Fibroblast of pulmonary artery (primary cell): ENCODE measurements around the gene MXD3.
A peak's percentile ranks its signal among the peaks of the same experiment; 100 is the strongest.

Experiments used
- DNase-seq: peaks from one replicate; pipeline ENCODE4 v3.0.0-alpha.2; 2010; ENCODE audit warnings: low read depth
- H3K4me3 ChIP-seq: replicated peaks from 2 replicates; pipeline ENCODE4 v1.5.1; 2011; ENCODE audit warnings: low read depth, mild to moderate bottlenecking, control low read depth, low read length, moderate library complexity
- TF ChIP-seq, protein P1 (sequence below): IDR thresholded peaks from 2 replicates; pipeline ENCODE4 v1.5.1; 2011; ENCODE audit warnings: mild to moderate bottlenecking, control low read depth, low read length, inconsistent platforms; ENCODE audit errors: missing control alignments

The MXD3 gene

DNA sequence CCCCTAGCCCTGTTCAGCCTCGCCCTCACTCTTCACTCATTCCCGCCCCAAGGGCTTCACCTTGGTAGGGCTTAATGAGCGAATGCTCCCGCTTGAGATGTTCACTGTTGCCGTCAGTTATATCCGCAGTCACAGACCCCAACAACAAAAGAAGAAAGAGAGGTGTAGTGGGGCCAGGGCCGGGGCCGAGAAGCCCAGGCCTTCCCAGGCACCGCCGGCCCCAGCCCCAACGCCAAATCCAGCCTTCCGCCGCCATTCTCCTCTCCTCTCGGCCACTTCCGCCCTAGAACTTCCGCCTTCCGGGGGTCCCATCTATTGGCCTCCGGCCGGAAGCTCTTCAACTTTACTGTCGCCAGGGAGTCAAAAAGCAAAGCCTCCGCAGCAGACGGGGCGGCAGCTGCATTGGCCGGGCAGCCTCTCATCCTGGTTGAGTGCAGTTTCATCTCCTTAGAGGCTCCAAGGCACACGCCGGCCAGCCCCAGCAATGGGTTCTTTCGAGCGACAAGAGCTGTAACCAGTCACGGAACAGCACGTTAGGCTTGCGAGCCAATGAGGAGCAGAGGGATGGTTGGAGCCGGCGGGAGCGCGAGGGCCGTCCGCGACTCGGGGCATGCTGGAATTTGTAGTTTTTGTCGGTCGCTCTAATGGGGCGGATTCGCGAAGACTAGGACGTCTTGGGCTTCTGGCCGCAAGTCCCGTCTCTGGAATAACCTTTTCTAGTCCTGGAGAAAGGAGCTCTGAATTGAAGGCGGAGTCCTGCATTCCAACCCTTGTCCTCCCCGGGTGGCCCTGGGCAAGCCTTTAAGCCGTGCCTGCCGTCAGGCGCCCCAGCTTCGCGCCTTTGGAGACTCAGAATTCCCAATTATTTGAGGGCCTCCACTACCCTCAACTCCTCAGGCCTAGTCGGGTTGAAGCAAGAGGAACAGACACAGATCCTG, 40.0 kb upstream of the MXD3 start, which contains the start of gene LMAN2:
TSS of gene LMAN2 (minus strand) at position 277 of the 938 bp plus-strand sequence. CDS start at position 256, 21 bp downstream.
- H3K4me3 ChIP-seq = peak within 1 kb of the TSS; percentile 100
- DNase-seq = peak; percentile 97
- TF ChIP-seq, protein P1, sequence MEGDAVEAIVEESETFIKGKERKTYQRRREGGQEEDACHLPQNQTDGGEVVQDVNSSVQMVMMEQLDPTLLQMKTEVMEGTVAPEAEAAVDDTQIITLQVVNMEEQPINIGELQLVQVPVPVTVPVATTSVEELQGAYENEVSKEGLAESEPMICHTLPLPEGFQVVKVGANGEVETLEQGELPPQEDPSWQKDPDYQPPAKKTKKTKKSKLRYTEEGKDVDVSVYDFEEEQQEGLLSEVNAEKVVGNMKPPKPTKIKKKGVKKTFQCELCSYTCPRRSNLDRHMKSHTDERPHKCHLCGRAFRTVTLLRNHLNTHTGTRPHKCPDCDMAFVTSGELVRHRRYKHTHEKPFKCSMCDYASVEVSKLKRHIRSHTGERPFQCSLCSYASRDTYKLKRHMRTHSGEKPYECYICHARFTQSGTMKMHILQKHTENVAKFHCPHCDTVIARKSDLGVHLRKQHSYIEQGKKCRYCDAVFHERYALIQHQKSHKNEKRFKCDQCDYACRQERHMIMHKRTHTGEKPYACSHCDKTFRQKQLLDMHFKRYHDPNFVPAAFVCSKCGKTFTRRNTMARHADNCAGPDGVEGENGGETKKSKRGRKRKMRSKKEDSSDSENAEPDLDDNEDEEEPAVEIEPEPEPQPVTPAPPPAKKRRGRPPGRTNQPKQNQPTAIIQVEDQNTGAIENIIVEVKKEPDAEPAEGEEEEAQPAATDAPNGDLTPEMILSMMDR = no peak

DNA sequence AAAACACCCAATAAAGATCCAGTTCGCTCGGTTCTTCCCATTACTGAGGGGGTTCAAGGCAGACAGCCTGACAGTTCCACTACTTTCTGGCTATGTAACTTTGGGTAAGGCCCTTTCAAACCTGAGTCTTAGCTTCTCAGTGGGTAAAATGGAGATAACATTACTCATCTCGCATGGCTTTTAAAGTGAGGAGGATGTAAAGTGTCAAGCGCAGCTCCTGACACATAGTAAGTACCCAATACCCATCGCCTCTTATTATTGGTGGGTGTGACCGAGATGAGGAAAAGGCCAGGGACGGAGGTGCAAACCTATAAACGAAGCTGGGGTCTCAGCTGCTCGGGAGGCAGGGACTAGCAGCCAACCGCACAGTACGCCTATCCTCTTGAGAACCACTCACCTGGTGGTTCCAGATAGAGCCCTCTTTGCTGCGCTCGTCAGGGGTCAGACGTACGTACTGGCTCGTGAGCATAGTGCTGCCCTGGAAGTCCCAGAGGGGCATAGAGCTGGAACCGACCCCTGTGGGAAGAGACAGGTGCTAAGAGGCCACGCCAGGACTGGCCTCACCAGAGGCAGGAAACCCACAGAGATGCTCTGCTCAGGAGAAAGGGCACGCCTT, 39.2 kb upstream of the MXD3 start:
- H3K4me3 ChIP-seq = peak overlapping the region; percentile 100
- DNase-seq = no peak
- TF ChIP-seq, protein P1 = no peak

DNA sequence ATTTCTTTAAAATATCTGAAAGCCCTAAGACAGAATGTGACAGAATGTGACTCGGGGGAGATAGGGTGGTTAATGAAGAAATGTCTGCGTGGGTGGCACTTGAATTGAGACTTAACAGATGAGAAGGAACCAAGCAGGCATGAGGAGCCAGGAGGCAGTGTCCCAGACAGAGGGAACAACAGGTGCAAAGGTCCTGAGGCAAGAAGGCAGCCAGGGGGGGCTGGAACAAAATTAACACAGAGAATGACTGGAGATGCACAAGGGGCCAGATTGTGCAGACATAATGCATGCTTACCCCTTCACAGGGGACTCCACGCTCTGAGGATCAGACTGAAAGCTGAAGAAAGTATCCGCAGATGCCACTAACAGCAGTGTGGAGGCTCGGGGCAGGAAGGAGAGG, 38.1 kb upstream of the MXD3 start:
- TF ChIP-seq, protein P1 = no peak
- DNase-seq = no peak
- H3K4me3 ChIP-seq = peak overlapping the region; percentile 11

DNA sequence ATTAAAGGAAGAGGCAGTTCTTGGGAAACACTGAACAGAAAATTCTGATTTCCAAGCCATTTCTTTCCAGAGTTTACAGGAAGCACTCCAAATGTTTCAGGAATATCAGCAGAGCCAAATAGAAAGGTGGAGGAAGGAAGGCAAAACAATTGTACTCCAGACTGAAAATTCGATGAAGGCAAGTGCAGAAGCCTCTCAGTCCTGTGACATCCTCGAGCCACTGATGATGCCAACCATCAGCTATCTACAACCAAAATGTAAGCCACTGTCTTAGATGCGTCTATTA, 37.6 kb upstream of the MXD3 start:
- H3K4me3 ChIP-seq = no peak overlapping the region
- DNase-seq = no peak

DNA sequence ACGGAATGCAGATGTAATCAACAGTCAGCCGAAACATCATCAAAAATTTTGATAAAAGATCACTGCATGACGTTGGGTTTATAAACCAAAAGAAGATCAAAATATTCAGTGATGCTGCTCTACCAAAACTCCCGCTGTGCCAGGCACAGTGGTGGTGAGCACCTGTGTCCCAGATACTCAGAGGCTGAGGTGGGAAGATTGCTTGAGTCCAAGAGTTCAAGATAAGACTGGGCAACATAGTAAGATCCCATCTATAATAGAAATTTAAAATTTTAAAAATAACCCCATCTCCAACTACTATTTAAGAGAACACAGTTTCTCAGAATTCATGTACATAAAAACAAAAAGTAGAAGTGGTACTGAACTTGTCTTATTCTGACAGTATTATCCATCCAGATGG, 36.0 kb upstream of the MXD3 start:
- DNase-seq = no peak
- TF ChIP-seq, protein P1 = no peak
- H3K4me3 ChIP-seq = no peak overlapping the region

More for the DNA sequence above, 37.6 kb upstream of the MXD3 start:
- TF ChIP-seq, protein P1 = no peak

DNA sequence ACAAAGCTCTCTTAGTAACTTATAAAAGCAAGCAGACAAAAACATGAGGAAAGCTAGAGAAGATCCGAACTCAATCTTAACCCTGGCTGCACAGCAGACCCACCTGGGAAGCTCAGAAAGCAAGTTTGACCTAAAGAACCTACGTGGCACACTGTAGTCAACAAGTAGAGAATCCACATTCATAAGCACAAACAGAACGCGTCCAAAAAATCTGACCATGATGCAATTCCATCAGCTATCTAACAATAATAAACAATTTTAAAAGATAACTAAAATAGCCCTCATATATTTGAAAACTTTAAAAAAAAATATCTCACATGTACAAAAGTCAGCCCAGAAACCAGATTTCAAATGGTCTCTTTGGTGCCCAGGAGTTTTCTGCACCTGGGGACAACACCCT, 35.1 kb upstream of the MXD3 start:
- H3K4me3 ChIP-seq = no peak overlapping the region
- TF ChIP-seq, protein P1 = no peak
- no peak for DNase-seq
